Osteoblast (primary cell): ENCODE results near the gene DLG2. TPM values are rescaled to one million over a fixed set of nuclear protein-coding genes. Genes with fewer than 3 reads are reported as not detected.

Experiments
- DNase-seq: peaks from one replicate; pipeline ENCODE4 v3.0.0; 2011; ENCODE audit warnings: low spot score, mixed read lengths; ENCODE audit not compliant: insufficient read length; ENCODE audit errors: missing footprints
- H2AFZ ChIP-seq: 2 replicates; pipeline ENCODE4 v1.6.0; 2011; ENCODE audit warnings: mild to moderate bottlenecking, low read length
- H3K27ac ChIP-seq: 2 replicates; pipeline ENCODE4 v1.5.1; 2011; ENCODE audit warnings: mild to moderate bottlenecking, low read depth, low read length, moderate library complexity
- H3K27me3 ChIP-seq: 2 replicates; pipeline ENCODE4 v1.6.0; 2012; ENCODE audit warnings: mild to moderate bottlenecking, control low read depth, inconsistent platforms, low read length, moderate library complexity; ENCODE audit not compliant: insufficient read depth
- H3K36me3 ChIP-seq: 2 replicates; pipeline ENCODE4 v1.5.1; 2011; ENCODE audit warnings: mild to moderate bottlenecking, low read length, control low read depth, moderate library complexity; ENCODE audit not compliant: insufficient read depth
- H3K4me1 ChIP-seq: 2 replicates; pipeline ENCODE4 v1.5.1; 2011; ENCODE audit warnings: mild to moderate bottlenecking, low read length, control low read depth, moderate library complexity; ENCODE audit not compliant: insufficient read depth
- H3K4me2 ChIP-seq: 2 replicates; pipeline ENCODE4 v1.6.0; 2011; ENCODE audit warnings: mild to moderate bottlenecking, low read length; ENCODE audit not compliant: insufficient read depth
- H3K4me3 ChIP-seq: fragments of 200-600 bp; sonication (generic); 3 replicates; pipeline ENCODE4 v1.5.1; 2012; ENCODE audit warnings: mild to moderate bottlenecking, low read length, inconsistent platforms; ENCODE audit not compliant: insufficient read depth
- H3K79me2 ChIP-seq: 2 replicates; pipeline ENCODE4 v1.6.0; 2012; ENCODE audit warnings: mild to moderate bottlenecking, low read length, control low read depth, inconsistent platforms; ENCODE audit not compliant: insufficient read depth
- H3K9me3 ChIP-seq: 2 replicates; pipeline ENCODE4 v1.5.1; 2011; ENCODE audit warnings: low read depth, low read length, control low read depth
- H4K20me1 ChIP-seq: 2 replicates; pipeline ENCODE4 v1.6.0; 2012; ENCODE audit warnings: mild to moderate bottlenecking, low read length, control low read depth; ENCODE audit not compliant: insufficient read depth
- total RNA-seq: library from RNA; depleted of rRNA; stranded (reverse); fragments of >200 nt; gene quantifications from 2 replicates; pipeline ENCODE4 v1.2.3, GENCODE V29; 2012
- TF ChIP-seq, protein P1 (sequence below): IDR thresholded peaks from 2 replicates; pipeline ENCODE4 v1.5.1; 2011; ENCODE audit warnings: mild to moderate bottlenecking, low read depth, low read length, moderate library complexity; ENCODE audit errors: extremely low read depth

Gene DLG2
- total RNA-seq, 1 donor, result 3.3 TPM

DNA sequence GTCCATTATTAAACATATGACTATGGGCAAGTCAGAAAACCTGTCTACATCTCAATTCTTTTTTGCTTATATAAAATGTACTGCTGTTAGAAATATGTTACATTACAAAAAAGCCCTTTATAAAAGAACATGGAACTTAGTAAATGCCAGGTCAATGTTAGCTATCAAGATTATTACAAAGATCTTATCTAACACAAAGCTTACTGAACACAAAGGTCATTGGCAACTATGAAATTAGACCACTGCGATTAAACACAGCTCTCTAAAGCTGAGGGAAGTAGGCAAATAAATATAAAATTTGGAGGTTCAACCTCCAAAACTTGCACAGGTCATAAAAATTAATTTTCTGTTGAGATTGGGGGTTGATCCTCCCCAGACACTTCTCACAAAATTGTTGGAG is 1648.2 kb downstream of the DLG2 start:
- no peak for DNase-seq

GRCh38 chr11:83976086-83976485 is 1651.1 kb downstream of the DLG2 start:
- no peaks in the 10 kb centered on the region for H3K4me1 ChIP-seq
- no peaks in the 10 kb centered on the region for H3K9me3 ChIP-seq
- no peaks in the 10 kb centered on the region for H3K79me2 ChIP-seq
- no peak overlapping the region for H3K4me3 ChIP-seq
- no peaks in the 10 kb centered on the region for H3K36me3 ChIP-seq
- H4K20me1 ChIP-seq, result no peaks in the 10 kb centered on the region
- TF ChIP-seq, protein P1, sequence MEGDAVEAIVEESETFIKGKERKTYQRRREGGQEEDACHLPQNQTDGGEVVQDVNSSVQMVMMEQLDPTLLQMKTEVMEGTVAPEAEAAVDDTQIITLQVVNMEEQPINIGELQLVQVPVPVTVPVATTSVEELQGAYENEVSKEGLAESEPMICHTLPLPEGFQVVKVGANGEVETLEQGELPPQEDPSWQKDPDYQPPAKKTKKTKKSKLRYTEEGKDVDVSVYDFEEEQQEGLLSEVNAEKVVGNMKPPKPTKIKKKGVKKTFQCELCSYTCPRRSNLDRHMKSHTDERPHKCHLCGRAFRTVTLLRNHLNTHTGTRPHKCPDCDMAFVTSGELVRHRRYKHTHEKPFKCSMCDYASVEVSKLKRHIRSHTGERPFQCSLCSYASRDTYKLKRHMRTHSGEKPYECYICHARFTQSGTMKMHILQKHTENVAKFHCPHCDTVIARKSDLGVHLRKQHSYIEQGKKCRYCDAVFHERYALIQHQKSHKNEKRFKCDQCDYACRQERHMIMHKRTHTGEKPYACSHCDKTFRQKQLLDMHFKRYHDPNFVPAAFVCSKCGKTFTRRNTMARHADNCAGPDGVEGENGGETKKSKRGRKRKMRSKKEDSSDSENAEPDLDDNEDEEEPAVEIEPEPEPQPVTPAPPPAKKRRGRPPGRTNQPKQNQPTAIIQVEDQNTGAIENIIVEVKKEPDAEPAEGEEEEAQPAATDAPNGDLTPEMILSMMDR, result no peak
- DNase-seq, result no peak
- H2AFZ ChIP-seq, result no peak overlapping the region
- no peak overlapping the region for H3K4me2 ChIP-seq
- H3K27ac ChIP-seq, result no peak overlapping the region
- H3K27me3 ChIP-seq, result no peaks in the 10 kb centered on the region

More for the DNA sequence above, 1648.2 kb downstream of the DLG2 start:
- Histone ChIP-seq H2AFZ (no peak overlapping the region), H3K9me3 (no peaks in the 10 kb centered on the region), H3K4me3 (no peak overlapping the region), H3K36me3 (no peaks in the 10 kb centered on the region), H3K4me1 (no peaks in the 10 kb centered on the region), H3K79me2 (no peaks in the 10 kb centered on the region), H3K4me2 (no peak overlapping the region), H4K20me1 (no peaks in the 10 kb centered on the region), H3K27ac (no peak overlapping the region), H3K27me3 (no peaks in the 10 kb centered on the region)
- TF ChIP-seq, protein P1, result no peak

DNA sequence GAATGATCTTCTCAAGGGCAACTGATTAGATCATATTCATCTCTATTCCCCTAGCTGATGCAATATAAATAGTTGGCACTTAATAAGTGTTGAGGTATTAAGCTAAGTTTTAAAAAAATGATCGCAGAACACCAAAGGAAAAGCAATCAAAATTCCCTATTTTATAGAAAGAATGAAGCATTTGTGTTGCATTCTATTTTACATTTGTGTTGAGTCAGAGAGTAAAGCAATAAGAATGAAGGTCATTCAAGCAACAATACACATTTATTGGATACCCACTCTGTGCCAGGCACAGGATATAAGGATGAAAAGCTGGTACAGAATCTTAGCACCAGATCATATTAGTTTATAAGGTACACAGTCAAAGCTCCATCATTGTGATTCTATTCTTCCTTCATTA is 1654.6 kb downstream of the DLG2 start:
- Histone ChIP-seq H2AFZ (no peak overlapping the region), H3K79me2 (no peaks in the 10 kb centered on the region), H3K9me3 (no peaks in the 10 kb centered on the region), H3K4me2 (no peak overlapping the region), H4K20me1 (no peaks in the 10 kb centered on the region), H3K27me3 (no peaks in the 10 kb centered on the region), H3K4me1 (no peaks in the 10 kb centered on the region), H3K36me3 (no peaks in the 10 kb centered on the region), H3K4me3 (no peak overlapping the region), H3K27ac (no peak overlapping the region)
- no peak for DNase-seq
- TF ChIP-seq, protein P1, result no peak

DNA sequence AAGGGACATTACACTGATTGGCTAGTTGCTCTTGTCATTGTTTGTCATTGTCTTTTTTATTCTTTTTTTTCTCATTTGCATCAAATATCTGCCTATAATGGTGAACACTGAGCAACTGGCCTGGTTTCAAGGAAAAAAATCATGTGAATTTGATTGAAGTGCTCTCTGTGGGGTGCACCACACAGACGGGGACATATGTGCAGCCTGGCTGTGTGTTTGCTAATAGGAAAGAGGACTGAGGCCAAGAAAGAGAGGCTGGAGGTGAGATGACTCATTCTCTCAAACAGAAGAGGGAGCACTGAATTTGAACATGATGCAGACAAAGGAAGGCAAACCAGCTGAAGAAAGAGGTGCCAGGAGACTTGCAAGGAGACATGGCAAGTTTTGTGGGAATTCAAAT is 1656.1 kb downstream of the DLG2 start:
- TF ChIP-seq, protein P1, result no peak
- H3K9me3 ChIP-seq, result no peaks in the 10 kb centered on the region
- no peaks in the 10 kb centered on the region for H3K79me2 ChIP-seq

More for the DNA sequence above, 1656.1 kb downstream of the DLG2 start:
- no peak overlapping the region for H2AFZ ChIP-seq
- H4K20me1 ChIP-seq, result no peaks in the 10 kb centered on the region
- no peaks in the 10 kb centered on the region for H3K4me1 ChIP-seq
- no peaks in the 10 kb centered on the region for H3K36me3 ChIP-seq
- DNase-seq, result no peak
- H3K4me2 ChIP-seq, result no peak overlapping the region
- no peak overlapping the region for H3K4me3 ChIP-seq
- no peak overlapping the region for H3K27ac ChIP-seq
- no peaks in the 10 kb centered on the region for H3K27me3 ChIP-seq
